ENCODE data around the gene RBM7.

Gene RBM7, protein sequence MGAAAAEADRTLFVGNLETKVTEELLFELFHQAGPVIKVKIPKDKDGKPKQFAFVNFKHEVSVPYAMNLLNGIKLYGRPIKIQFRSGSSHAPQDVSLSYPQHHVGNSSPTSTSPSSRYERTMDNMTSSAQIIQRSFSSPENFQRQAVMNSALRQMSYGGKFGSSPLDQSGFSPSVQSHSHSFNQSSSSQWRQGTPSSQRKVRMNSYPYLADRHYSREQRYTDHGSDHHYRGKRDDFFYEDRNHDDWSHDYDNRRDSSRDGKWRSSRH

DNA sequence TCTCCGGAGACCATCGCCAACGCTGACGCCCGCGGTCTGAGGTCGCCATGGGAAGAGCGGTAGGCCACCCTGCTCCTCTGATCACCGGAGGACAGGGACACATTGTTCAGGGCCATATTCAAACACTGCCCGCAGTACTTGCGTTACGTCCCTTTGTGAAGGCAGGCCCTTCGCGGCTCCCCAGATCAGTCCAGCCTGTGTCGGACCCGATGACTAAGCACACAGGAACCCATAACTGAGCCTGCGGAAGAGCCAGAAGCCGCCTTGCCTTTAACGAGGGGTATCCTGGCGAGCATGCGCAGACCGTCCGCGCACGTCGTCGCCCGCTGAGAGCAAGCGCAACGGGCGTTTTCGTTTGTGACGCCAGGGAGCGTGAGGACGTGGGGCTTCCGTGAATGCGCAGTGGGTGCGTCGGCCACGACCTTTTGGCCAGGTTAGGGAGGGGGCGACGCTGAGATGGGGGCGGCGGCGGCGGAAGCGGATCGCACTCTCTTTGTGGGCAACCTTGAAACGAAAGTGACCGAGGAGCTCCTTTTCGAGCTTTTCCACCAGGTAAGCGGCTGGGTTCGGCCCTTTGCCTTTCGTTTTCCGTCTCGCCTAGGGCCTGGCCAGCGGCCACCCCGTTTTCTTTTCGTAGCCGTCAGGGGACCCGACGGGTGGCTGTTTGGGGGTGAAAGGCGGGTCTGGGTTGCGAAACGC lies at the start of gene RBM7, which contains the start of gene C11orf71:
TSS of gene RBM7 (plus strand) at position 451 of the 699 bp plus-strand sequence. CDS start at position 457, 6 bp downstream.
TSS of gene C11orf71 (minus strand) at position 296 of the 699 bp plus-strand sequence. CDS start at position 116, 180 bp downstream.
- peak; percentile 98 for DNase-seq

DNA sequence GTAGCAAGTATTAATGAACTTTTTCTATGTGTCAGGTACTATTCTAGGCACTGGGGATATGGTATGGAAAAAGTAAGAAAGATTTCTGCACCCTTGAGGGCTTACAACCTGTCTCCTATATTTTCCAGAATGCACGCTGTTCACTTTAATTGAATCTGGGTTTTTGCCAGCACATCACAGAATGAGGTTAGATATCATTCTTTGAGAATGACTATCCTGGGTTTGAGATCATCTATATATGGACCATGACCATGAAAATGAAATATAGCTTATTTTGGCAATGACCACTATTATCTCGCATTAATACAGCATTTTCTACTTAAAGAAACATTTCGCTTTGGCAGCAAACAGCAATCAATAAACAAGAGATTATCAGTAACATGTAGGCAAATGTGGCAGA lies 47.0 kb upstream of the RBM7 start:
- DNase-seq, result no peak

DNA sequence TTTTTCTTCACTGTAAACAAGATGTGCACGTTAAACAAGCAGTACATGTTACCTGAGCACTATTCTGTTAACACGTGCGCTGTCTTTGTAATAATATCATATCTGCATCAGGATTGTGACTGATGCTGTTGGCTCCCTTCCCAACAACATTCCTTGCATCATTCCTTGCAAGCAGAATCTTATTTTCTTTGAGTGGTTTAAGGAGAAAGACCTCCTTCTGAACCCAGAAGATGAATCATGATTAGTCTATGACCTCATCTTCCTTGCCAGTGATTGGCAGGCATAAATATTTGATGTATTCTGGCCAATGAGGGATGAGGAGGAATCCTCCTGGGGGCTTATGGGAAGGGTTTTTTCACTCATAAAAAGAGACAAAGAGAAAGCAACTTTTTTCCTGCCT lies 46.4 kb upstream of the RBM7 start:
- no peak for DNase-seq

DNA sequence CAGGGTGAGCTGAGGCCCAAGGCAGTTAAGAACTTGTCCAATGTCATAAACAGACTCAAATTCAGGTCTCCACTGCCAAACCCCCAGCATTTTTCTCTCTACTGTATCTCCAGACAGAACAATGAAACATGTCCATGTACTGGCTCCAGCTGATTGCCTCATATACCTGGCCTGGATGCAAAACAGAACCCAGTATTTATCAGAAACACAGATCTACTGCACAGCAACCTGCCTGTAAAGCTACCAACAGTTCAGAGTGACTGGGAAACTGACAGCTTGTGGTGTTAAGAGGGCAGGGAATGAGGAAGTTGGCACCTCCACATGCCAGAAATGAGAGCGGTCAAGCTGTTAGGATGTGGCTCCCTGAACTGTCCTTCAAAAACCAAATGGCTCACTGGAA lies 41.8 kb upstream of the RBM7 start:
- no peak for DNase-seq

DNA sequence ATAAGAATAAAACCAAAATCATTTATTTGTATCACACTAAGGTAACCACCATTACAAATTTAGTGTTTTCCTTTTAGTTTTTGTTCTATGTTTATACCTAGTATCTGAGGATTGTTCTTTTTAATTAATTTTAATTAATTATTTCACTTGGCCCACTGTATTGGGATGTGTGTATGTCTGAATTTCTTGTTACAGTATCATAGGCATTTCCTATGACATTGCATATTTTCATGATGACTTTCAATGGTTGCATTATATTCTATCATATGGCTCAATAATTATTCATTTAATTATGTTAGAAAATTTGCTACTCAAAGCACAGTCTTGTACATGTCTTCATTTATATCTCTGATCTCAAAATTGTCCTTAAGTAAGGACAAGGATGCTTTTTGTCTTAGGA lies 41.1 kb upstream of the RBM7 start:
- DNase-seq, result no peak

DNA sequence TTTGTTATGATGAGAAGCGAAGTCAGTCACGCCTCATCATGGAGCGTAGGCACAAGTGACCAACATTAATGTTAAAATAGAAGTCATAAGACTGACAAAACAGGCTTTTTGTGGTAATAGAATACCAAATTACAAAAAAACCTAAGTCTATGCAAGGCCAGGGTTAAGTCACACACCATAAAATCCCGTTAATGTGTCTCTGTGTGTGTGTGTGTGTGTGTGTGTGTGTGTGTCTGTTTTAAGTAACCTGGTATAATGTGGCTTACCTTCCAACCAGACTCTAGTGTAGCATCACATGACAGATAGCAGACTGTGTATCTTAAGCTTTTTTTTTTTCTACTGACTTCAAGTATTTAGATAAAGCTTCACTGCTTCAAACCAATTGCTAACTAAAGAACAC lies 38.1 kb upstream of the RBM7 start:
- no peak for DNase-seq

DNA sequence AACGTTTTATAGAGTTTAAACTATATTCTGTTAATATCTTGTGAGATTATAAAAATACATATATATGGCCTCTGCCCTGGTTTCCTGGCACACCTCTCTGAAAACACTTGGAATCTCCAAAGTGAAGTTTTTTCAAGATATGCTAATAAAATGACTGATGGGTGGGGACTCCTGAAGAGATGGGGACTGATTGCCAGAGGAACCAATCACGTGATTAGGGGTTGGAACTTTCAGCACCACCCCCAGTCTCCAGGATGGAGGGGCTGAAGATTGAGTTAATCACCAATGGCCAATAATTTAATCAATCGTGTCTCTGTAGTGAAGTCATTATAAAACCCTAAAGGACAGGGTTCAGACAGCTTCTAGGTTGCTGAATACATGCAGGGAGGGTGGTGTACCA lies 37.5 kb upstream of the RBM7 start:
- DNase-seq, result no peak

DNA sequence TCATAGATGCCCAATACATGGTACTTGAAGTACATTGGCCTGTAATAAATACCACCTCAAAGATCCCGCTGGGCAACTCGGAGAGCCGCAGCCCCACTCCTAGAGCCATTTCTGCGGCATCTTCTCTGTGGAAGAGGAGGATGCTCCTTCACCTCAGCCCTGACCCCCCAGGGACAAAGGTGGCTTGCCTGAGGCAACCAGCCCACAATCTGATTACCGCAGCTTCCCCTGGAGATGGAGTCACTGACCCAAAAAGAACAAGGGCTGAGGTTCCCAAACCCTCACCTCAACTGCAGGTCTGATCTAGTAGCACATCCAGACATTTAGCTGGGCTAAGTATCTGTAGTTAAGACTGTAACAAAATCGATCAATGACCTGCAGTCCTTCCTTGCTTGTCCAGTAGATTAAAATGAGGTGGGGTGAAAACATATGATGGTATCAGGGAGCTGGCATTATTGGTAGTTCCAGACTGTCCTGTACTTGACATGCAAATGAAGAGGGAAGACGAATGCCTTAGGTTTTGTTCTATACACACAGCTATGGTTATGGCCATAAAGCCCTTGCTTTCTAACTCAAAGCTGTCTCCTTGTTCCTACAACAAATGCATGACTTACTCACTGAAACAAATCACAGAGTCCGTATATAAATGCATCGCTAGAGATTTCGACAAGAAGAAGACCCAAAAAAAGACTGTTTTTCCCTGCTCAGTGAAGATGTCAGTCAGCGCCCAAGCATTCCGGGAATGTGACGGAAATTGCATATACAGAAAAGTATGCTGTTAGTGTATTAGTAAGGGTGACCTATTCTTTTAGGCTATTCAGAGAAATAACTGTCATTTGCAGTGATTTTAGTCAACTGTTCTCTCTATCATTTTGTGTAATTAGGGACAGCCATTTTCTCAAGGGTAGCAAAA lies 33.9 kb upstream of the RBM7 start:
- no peak for DNase-seq

DNA sequence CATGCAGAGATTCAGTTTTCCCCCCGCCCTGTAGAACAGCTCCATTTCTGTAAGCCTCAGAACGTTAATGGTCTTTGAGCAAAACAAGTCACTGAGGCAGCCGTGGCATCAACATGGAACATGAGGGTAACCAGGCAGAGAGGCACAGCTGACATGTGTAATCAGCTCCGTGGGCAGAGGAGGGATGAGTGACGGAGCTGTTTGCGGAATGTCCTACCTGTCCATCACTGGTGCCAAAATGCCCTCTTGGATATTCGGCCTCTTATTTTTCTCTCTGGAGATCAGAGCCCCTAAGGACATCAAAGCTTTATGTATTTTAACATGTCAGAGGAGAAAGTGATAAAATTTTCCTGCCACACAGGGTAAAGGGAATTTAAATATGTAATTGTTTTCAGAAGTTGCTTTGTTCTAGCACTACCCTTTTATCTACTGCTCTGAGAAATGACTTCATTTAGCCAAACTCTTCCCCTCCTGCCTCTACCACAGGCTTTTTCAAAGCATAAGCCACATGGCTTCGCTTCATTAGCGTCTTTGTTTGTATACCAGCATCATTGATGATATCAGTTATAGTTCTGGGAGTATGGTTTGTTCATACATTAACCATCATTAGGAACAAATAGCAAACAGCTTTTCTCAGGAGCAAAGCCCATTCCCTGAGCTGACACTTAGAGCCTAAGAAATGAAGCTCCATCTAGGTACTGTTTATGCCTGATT lies 33.1 kb upstream of the RBM7 start:
- DNase-seq, result no peak

DNA sequence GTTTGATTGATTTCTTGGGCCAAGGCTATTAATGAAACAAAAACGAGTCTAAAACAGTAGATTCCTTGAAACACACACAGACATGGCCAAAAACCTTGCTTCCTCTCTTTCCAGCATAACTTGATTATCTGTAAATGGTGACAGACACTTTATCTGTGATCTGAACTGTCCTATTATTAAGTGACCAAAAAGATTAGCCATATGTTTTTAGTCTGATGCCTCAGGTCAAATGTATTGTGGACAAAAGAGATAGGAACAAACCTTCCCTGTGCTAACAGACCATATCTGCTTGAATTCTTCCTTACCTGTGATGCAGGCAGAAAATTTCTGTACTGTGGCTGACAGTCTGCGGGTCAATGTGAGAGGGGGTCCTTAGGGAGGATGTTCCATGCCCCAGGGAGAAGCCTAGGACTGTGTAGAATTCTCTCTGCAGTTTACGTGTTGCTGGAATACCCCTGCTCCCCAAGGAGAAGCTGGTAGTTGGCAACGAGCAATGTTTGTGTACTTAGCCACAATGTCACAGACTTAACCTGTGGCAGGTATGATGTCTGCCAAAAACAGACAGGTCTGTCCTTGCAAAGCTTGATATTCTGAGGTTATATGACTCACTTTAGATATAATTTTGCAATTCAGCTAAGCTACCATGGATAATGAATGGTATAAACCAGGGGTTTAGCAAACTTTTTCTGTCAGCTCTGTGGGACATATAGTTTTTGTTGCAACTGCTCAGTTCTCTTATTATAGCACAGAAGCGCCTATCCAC lies 31.4 kb upstream of the RBM7 start:
- no peak for DNase-seq

DNA sequence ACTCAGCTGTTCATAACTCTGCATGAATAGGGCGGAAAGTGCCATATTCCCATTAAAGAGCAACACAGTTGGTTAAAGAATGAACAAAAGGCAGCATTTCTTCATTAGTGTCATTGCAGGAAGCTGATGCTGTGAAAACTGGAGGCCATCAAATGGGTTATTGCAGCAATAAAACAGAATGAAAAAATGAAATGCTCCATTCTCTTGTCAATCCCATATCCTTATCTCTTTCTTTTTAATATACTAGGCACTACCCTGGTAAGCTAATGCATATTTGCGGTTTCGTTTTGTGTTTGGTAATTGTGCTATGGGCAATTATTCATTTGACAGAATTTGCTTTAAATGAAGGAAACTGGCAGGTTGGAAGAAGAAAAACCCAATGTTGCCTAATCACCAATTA lies 25.4 kb upstream of the RBM7 start:
- no peak for DNase-seq

DNA sequence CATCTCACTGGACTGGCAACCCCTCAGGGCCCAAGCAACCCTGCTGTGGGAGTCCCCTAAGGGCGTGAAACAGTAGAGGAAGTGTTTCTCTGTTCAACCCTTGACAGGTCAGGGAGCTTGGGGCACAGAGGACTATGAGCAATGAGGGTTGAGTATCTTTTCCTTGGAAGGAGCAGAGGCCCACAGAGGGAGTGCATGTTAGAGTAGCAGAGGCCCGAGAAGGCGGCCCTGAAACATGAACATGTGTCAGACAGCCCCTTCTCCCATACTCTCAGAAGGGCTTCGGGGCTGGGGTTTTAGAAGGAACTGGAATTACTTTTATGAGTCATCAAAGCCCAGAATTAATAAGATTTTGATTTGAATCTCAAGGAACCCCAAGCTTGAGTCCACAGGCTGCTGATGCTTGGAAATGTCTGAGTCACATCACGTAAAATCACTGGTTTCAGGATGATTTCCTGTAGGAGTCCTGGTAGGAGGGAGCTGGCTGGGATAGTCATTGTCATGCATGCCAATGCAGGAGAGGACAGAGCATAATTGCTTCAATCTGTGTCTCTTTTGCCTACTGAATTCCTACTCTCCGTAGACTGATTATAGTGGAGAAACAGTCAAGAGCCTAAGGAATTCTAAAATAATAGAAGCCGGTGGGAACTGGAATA lies 22.7 kb upstream of the RBM7 start:
- no peak for DNase-seq

DNA sequence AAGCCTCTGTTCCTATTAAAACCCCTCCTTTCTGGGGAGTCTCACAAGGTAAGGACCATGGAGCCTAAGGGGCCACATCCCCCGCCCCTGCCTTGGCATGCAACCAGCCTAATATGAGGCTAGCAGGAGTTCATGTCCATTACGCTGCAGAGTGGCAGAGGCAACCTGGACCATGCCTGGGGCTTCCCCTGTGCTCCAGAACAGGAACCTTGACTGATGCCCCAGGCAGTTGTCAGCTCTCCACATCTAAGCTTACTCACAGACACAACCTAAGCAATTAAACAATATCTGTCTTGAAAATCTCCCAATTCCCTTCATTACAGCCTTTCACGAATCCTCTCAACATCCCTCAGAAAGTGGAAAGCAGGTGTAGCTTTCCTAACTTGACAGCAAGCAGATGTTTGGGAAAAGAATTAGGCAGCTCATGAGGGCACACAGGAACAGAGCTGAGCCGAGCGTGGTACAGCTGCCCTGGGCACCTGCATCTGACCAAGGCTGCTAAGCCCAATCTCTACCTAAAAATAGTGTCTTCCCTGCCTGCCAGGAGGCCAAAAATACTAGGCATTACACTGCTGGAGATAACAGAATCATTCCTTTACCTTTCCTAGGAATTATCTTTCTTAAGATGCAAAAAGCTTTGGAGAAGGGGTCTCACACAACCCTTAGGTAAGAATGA lies 20.9 kb upstream of the RBM7 start:
- DNase-seq, result no peak

DNA sequence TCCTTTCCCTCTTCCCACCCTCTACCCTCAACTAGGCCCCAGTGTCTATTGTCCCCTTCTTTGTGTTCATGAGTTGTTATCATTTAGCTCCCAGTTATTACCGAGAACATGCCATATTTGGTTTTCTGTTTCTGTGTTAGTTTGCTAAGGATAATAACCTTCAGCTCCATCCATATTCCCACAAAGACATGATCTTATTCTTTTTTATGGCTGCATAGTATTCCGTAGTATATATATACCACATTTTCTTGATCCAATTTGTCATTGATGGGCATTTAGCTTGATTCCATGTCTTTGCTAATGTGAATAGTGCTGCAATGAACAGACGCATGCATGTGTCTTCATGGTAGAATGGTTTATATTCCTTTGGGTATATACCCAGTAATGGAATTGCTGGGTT lies 18.0 kb upstream of the RBM7 start:
- DNase-seq, result no peak

DNA sequence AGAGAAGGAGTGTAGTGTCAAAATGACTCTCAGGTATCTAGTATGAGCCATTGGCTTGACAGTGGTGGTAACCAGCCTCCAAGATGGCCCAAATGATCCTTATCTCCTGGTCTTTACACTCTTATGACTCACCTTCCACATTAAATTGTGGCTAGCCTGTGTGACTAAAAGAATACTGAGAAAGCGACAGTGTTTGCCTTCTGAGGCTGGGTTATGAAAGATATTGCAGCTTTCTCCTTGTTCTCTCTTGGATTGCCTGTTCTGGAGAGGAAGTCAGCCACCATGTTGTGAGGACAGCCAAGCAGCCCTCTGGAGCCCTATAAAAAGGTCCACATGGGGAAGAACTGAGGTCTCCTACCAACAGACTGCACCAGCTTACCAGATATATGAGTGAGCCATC lies 16.0 kb upstream of the RBM7 start:
- no peak for DNase-seq

DNA sequence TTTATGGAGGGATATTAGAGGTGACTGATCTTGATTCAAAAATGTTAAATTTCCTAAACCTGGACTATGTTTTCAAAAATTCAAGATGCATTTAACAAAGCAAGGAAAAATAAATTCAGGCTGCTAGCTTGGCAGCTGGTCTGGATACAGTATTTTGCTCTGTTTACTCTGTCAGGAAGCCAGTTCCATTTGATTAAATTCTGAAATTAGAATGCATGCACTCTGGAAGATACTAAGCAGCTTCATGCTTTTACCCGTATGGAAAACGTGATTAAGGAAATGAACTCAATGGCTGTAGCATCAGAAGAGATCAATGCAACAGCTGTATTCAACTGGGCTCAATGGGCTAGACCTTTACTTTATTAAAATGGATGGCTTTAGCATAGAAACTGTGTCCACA lies 14.3 kb upstream of the RBM7 start:
- DNase-seq, result no peak

DNA sequence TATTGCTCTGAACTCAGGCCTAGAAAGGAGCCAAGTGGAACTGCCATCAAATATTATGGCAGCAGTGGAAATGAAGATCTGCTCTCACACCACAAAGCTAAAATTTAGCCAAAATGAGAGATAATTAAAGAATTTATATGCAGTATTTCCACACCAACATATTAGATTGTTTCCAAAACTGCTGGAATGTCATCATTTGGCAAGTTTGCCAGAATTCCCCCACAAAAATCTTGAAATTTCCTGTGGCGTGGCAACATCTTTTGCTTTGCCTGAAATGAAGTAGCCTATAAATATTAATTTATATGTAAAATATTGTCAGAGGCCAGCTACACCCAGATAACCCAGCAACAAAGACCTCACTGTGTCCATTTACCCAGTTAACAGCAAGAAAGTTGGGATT lies 13.9 kb upstream of the RBM7 start:
- DNase-seq, result no peak

DNA sequence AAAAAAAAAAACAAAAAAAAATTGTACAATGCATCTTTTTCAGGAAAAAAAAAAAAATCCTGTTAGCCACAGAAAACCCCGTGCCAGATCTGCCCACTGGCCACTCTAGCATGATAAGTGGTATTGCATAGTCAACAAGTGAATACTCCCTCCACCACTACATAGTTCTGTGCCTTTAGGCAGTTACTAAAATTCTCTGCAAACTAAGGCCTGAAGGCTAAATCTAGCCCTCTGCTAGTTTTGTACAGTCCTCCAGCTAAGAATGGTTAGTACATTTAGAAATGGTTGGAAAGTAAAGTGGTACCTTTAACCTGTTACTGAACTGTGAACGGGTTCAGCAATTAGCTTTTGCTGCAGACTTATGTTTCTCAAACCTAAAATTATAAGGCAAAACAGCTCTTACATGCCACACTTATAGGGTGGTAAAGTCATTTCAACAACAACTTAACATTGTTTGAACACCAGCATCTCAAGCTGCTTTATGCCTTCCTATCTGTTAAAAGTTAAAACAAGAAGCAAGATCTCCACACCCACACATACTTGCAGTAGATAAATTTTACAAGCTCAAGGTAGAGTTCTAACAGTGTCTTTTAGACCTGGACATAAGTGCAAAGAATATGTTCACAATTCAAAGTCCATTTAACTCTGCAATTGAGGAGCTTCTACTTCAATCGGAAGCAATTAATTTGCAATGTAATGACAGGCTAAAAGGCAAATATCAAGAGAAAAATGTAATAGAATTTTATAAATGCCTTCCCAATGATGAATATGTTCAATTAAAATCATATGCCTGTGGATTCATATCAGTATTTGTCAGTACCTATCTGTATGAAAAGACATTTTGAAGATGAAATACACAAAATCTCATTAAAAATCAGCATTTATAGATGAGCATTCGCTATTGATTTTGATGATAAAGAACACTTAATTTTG lies 7.5 kb upstream of the RBM7 start:
- no peak for DNase-seq

DNA sequence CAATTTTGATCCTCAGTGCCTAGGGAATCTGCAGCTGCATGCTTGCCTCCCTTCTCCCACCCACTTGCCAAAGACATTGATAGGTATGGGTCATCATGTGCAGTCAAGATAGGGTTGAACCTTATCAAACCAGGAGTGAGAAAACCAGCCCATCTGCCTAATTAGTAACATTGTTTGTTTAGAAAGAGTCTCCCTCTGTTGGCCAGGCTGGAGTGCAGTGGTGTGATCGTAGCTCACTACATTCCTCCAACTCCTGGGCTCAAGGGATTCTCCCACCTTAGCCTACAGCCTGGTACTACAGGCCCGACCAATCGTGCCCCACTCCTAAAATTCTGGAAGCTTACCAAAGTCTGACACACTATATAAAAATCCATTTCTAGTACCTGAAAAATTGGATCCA lies 4.7 kb upstream of the RBM7 start:
- DNase-seq, result no peak

DNA sequence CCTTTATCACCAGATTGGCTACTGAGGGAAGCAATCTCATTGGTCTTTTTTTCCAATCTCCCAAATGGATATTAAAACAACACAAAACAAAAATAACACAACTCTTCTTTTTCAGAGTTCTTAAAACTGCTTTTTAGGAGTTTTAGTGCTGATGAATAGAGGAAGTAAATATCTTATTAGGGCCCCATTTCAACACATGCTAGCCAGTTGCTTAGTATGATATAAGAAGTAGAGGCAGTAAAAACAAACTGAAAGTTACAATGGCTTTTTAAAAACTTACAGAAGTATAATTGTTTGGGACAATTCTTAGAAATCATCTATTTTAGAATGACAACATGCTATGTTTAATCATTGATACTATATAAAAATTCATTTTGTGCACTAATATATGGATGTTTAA lies 3.5 kb upstream of the RBM7 start:
- DNase-seq, result no peak
